Fibroblast of lung (primary cell): ENCODE results near the gene RPL36A.

ENCODE experiments used
- EZH2 ChIP-seq: IDR thresholded peaks from 2 replicates; pipeline ENCODE4 v1.5.1; 2012; ENCODE audit warnings: low read length, control low read depth, mild to moderate bottlenecking; ENCODE audit errors: missing control alignments
- TF ChIP-seq, protein P1 (sequence below), 2 donors: IDR thresholded peaks in 1 of 2; conservative IDR thresholded peaks in 1 of 2; 1 replicate in 1 of 2; 2 replicates in 1 of 2; pipeline ENCODE4 v1.5.1; 2011 to 2012; ENCODE audit warnings: low read length in 2 of 2, control low read depth in 1 of 2, inconsistent platforms in 1 of 2, low read depth in 1 of 2, mild to moderate bottlenecking in 1 of 2

DNA sequence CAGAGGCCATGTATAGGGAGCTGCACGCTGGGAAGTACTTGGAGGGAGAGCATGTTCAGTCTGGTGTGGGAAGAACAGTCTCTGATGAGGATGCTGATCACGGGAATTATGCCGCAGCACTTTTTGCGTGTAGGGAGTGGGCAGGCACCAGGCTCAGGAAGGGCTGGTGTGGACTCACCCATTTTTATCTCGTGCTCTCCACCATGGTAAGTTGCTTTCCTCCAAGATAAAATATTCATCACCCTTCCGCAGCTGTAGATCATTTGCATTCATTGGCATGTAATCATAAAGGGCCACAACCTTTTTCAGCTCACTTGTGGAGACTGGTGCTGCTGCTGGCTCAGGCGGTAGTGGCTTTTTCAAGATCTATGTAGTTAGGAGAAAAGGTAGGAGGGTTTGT lies 30.4 kb upstream of the RPL36A start:
- TF ChIP-seq, protein P1, sequence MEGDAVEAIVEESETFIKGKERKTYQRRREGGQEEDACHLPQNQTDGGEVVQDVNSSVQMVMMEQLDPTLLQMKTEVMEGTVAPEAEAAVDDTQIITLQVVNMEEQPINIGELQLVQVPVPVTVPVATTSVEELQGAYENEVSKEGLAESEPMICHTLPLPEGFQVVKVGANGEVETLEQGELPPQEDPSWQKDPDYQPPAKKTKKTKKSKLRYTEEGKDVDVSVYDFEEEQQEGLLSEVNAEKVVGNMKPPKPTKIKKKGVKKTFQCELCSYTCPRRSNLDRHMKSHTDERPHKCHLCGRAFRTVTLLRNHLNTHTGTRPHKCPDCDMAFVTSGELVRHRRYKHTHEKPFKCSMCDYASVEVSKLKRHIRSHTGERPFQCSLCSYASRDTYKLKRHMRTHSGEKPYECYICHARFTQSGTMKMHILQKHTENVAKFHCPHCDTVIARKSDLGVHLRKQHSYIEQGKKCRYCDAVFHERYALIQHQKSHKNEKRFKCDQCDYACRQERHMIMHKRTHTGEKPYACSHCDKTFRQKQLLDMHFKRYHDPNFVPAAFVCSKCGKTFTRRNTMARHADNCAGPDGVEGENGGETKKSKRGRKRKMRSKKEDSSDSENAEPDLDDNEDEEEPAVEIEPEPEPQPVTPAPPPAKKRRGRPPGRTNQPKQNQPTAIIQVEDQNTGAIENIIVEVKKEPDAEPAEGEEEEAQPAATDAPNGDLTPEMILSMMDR (conservative IDR thresholded peaks at IDR 0.05 in 1 of 2, IDR thresholded peaks at IDR 0.05 in 1 of 2; ENCODE audit: low read depth in 1 of 2, low read length in 2 of 2) = no peak
- TF ChIP-seq EZH2 = no peak
